ENCODE measurements around the gene NEK10.

The NEK10 gene

GRCh38 chr3:27090275-27091041 lies 278.7 kb downstream of the NEK10 start:
- DNase-seq, result no peak

- no peak for DNase-seq
These were observed 279.5 kb downstream of the NEK10 start for GRCh38 chr3:27089645-27090044.

- DNase-seq, result no peak
These were observed 280.1 kb downstream of the NEK10 start for GRCh38 chr3:27089068-27089467.

- DNase-seq, result no peak
These were observed 283.1 kb downstream of the NEK10 start for GRCh38 chr3:27085829-27086730.

- DNase-seq, result no peak
These were observed 287.1 kb downstream of the NEK10 start for GRCh38 chr3:27081992-27082607.

GRCh38 chr3:27081566-27081965 lies 287.6 kb downstream of the NEK10 start:
- DNase-seq, result no peak

- no peak for DNase-seq
These were observed 289.0 kb downstream of the NEK10 start for GRCh38 chr3:27080258-27080525.

- no peak for DNase-seq
These were observed 289.5 kb downstream of the NEK10 start for GRCh38 chr3:27079427-27080257.

GRCh38 chr3:27078246-27078913 lies 290.8 kb downstream of the NEK10 start:
- no peak for DNase-seq

- no peak for DNase-seq
These were observed 292.2 kb downstream of the NEK10 start for GRCh38 chr3:27076815-27077630.

GRCh38 chr3:27074914-27075313 lies 294.3 kb downstream of the NEK10 start:
- DNase-seq, result no peak

GRCh38 chr3:27073912-27074311 lies 295.3 kb downstream of the NEK10 start:
- no peak for DNase-seq

- DNase-seq, result no peak
These were observed 296.2 kb downstream of the NEK10 start for GRCh38 chr3:27072810-27073651.

- DNase-seq, result no peak
These were observed 308.8 kb downstream of the NEK10 start for GRCh38 chr3:27060336-27060735.
